H1 (cell line): ENCODE measurements around the gene NHLH1. TPM values are rescaled to one million over a fixed set of nuclear protein-coding genes. Genes with fewer than 3 reads are reported as not detected.

Experiments
- CTCF ChIA-PET: fragments of 300-600 bp; sonication (Branson Sonifier 250); formaldehyde crosslinking; loops from one replicate; lab custom pipeline; 2021; ENCODE audit not compliant: partially characterized antibody; lab: Charles Lee
- POLR2A ChIA-PET: fragments of 300-600 bp; sonication (Branson Sonifier 250); formaldehyde crosslinking; loops from one replicate; lab custom pipeline; 2021; ENCODE audit warnings: inconsistent platforms; ENCODE audit not compliant: partially characterized antibody; lab: Charles Lee
- DNase-seq, 2 experiments: peaks; one replicate each; pipeline versions ENCODE4 v3.0.0 to v3.0.0-alpha.2; 2010 to 2022; ENCODE audit warnings: low spot score in 2 of 2, low read depth in 1 of 2, mixed read lengths in 1 of 2
- FAIRE-seq: peaks from 2 replicates; lab custom pipeline; 2011; peaks lifted over from hg19 to GRCh38; lab: Jason Lieb, UNC
- H2AFZ ChIP-seq: 2 replicates; pipeline ENCODE4 v1.8.1; 2012; ENCODE audit warnings: low read length, inconsistent platforms
- H2AK5ac ChIP-seq: 2 replicates; pipeline ENCODE4 v1.6.1; 2013; ENCODE audit warnings: low read depth, low read length
- H2BK120ac ChIP-seq: replicated peaks from 2 replicates; pipeline ENCODE3; 2013; ENCODE audit warnings: low read depth, low read length, inconsistent platforms
- H2BK12ac ChIP-seq: 2 replicates; pipeline ENCODE4 v1.6.1; 2013; ENCODE audit warnings: low read depth, low read length
- H2BK15ac ChIP-seq: 2 replicates; pipeline ENCODE4 v1.6.1; 2013; ENCODE audit warnings: low read length
- H2BK20ac ChIP-seq: 2 replicates; pipeline ENCODE4 v1.6.1; 2013; ENCODE audit warnings: low read length
- H2BK5ac ChIP-seq: 2 replicates; pipeline ENCODE4 v1.6.1; 2013; ENCODE audit warnings: low read depth, low read length
- H3K14ac ChIP-seq: 2 replicates; pipeline ENCODE4 v1.6.1; 2013; ENCODE audit warnings: inconsistent platforms; ENCODE audit not compliant: insufficient read length
- H3K18ac ChIP-seq: 2 replicates; pipeline ENCODE4 v1.6.1; 2013; ENCODE audit warnings: low read length; ENCODE audit errors: extremely low read depth
- H3K23ac ChIP-seq: 2 replicates; pipeline ENCODE4 v1.6.1; 2013; ENCODE audit warnings: inconsistent platforms; ENCODE audit not compliant: insufficient read length
- H3K23me2 ChIP-seq: 2 replicates; pipeline ENCODE4 v1.6.1; 2013; ENCODE audit warnings: low read depth, low read length
- H3K27ac ChIP-seq: 2 replicates; pipeline ENCODE4 v1.6.1; 2011; ENCODE audit warnings: low read depth, low read length, inconsistent platforms
- H3K27me3 ChIP-seq, 4 experiments: replicated peaks in 1 of 4; 1 replicate in 1 of 4; 2 replicates in 3 of 4; pipeline versions ENCODE4 v1.6.1 to v1.8.1; 2011 to 2013; ENCODE audit warnings: low read length in 3 of 4, mild to moderate bottlenecking in 3 of 4, inconsistent platforms in 2 of 4, mixed read lengths in 2 of 4, moderate library complexity in 1 of 4; ENCODE audit not compliant: control insufficient read depth in 3 of 4, insufficient read depth in 3 of 4; ENCODE audit errors: extremely low read depth in 1 of 4
- H3K36me3 ChIP-seq, 4 experiments: 2 replicates each; pipeline versions ENCODE4 v1.6.1 to v1.8.1; 2011 to 2013; ENCODE audit warnings: mild to moderate bottlenecking in 4 of 4, low read length in 3 of 4, moderate library complexity in 2 of 4, control low read depth in 1 of 4, inconsistent platforms in 1 of 4; ENCODE audit not compliant: insufficient read depth in 4 of 4, control insufficient read depth in 2 of 4
- H3K4ac ChIP-seq: replicated peaks from 2 replicates; pipeline ENCODE3; 2013; ENCODE audit warnings: low read length, low read depth, mixed read lengths, inconsistent platforms; ENCODE audit not compliant: insufficient read length
- H3K4me1 ChIP-seq, 4 experiments: replicated peaks in 1 of 4; 1 replicate in 1 of 4; 2 replicates in 3 of 4; pipeline versions ENCODE4 v1.6.1 to v1.8.1; 2011 to 2013; ENCODE audit warnings: low read length in 3 of 4, inconsistent platforms in 2 of 4, mixed read lengths in 1 of 4; ENCODE audit not compliant: insufficient read depth in 4 of 4, control insufficient read depth in 3 of 4
- H3K4me2 ChIP-seq, 2 experiments: 2 replicates each; pipeline versions ENCODE4 v1.6.1 to v1.8.1; 2011 to 2013; ENCODE audit warnings: low read depth in 2 of 2, low read length in 2 of 2, control low read depth in 1 of 2, inconsistent platforms in 1 of 2, mild to moderate bottlenecking in 1 of 2; ENCODE audit not compliant: insufficient read depth in 1 of 2
- H3K4me3 ChIP-seq, 4 experiments: fragments of 200-600, 300-600 bp in 1 of 4; sonication (generic), shearing (Covaris generic), sonication (Bioruptor Twin) in 1 of 4; 2 replicates each; pipeline versions ENCODE4 v1.5.1 to v1.8.1; 2011 to 2016; ENCODE audit warnings: low read length in 4 of 4, low read depth in 3 of 4, control low read depth in 2 of 4, inconsistent platforms in 2 of 4, mild to moderate bottlenecking in 2 of 4, mixed read lengths in 1 of 4, moderate library complexity in 1 of 4; ENCODE audit not compliant: insufficient read depth in 2 of 4; ENCODE audit errors: extremely low read depth in 1 of 4
- H3K56ac ChIP-seq: replicated peaks from 2 replicates; pipeline ENCODE3; 2013; ENCODE audit warnings: low read depth, mild to moderate bottlenecking, mixed read lengths, low read length, inconsistent platforms; ENCODE audit not compliant: insufficient read length
- H3K79me1 ChIP-seq: 2 replicates; pipeline ENCODE4 v1.6.1; 2013; ENCODE audit warnings: low read depth, low read length, control low read depth
- H3K79me2 ChIP-seq, 2 experiments: 2 replicates each; pipeline versions ENCODE4 v1.6.1 to v1.8.1; 2012 to 2013; ENCODE audit warnings: low read length in 2 of 2, mild to moderate bottlenecking in 2 of 2, inconsistent platforms in 1 of 2; ENCODE audit not compliant: insufficient read depth in 2 of 2, control insufficient read depth in 1 of 2
- H3K9ac ChIP-seq, 4 experiments: replicated peaks in 1 of 4; 1 replicate in 1 of 4; 2 replicates in 3 of 4; pipeline versions ENCODE4 v1.6.1 to v1.8.1; 2011 to 2013; ENCODE audit warnings: low read depth in 3 of 4, low read length in 3 of 4, control low read depth in 2 of 4, mild to moderate bottlenecking in 2 of 4, moderate library complexity in 2 of 4, inconsistent platforms in 1 of 4; ENCODE audit errors: extremely low read depth in 1 of 4
- H3K9me3 ChIP-seq, 2 experiments: 2 replicates each; pipeline versions ENCODE4 v1.6.1 to v1.8.1; 2012 to 2013; ENCODE audit warnings: mild to moderate bottlenecking in 2 of 2, moderate library complexity in 2 of 2, control low read depth in 1 of 2, inconsistent platforms in 1 of 2, low read depth in 1 of 2, low read length in 1 of 2, mixed read lengths in 1 of 2; ENCODE audit not compliant: insufficient read depth in 2 of 2
- H4K20me1 ChIP-seq, 2 experiments: replicated peaks in 1 of 2; 2 replicates each; pipeline versions ENCODE3 to v1.8.1; 2011 to 2013; ENCODE audit warnings: inconsistent platforms in 2 of 2, low read length in 2 of 2, mild to moderate bottlenecking in 1 of 2; ENCODE audit not compliant: insufficient read depth in 2 of 2, control insufficient read depth in 1 of 2
- H4K5ac ChIP-seq: 2 replicates; pipeline ENCODE4 v1.6.1; 2013; ENCODE audit warnings: low read length, low read depth, mixed read lengths, inconsistent platforms; ENCODE audit not compliant: insufficient read length
- H4K8ac ChIP-seq: 2 replicates; pipeline ENCODE4 v1.8.0; 2013; ENCODE audit warnings: mild to moderate bottlenecking, moderate library complexity, low read length, inconsistent platforms; ENCODE audit not compliant: insufficient read depth; ENCODE audit errors: extremely low read depth
- H4K91ac ChIP-seq: replicated peaks from 2 replicates; pipeline ENCODE3; 2013; ENCODE audit warnings: low read length, mixed read lengths, inconsistent platforms; ENCODE audit not compliant: insufficient read length
- BCL11A ChIP-seq, 2 experiments: IDR thresholded peaks; one replicate each; pipeline ENCODE4 v1.6.1; 2011; ENCODE audit warnings: low read depth in 2 of 2, low read length in 2 of 2, mild to moderate bottlenecking in 2 of 2
- EP300 ChIP-seq, 2 experiments: IDR thresholded peaks; 1 replicate in 1 of 2; 2 replicates in 1 of 2; pipeline ENCODE4 v1.6.1; 2011 to 2012; ENCODE audit warnings: low read depth in 2 of 2, low read length in 2 of 2, mild to moderate bottlenecking in 2 of 2, borderline replicate concordance in 1 of 2, inconsistent platforms in 1 of 2, moderate library complexity in 1 of 2
- FOSL1 ChIP-seq: IDR thresholded peaks from 2 replicates; pipeline ENCODE4 v1.6.1; 2011; ENCODE audit warnings: mild to moderate bottlenecking, low read depth, low read length, moderate library complexity; ENCODE audit not compliant: insufficient read depth
- JUND ChIP-seq: IDR thresholded peaks from 2 replicates; pipeline ENCODE4 v1.6.1; 2011; ENCODE audit warnings: mild to moderate bottlenecking, improper control_type of control experiment, low read length
- KDM5A ChIP-seq: fragments of 200-600 bp; IDR thresholded peaks from 2 replicates; pipeline ENCODE4 v1.7.1; 2012; ENCODE audit warnings: mild to moderate bottlenecking, low read length, inconsistent platforms, mixed read lengths
- RNF2 ChIP-seq: fragments of 200-900, 300-1000 bp; sonication (generic); IDR thresholded peaks from 2 replicates; pipeline ENCODE4 v1.7.1; 2016; ENCODE audit warnings: borderline replicate concordance, low read depth, mild to moderate bottlenecking, antibody characterized with exemption, low read length; ENCODE audit not compliant: poor library complexity, severe bottlenecking; ENCODE audit errors: missing control alignments
- SP4 ChIP-seq: IDR thresholded peaks from 2 replicates; pipeline ENCODE4 v1.6.1; 2012; ENCODE audit warnings: low read length, inconsistent platforms
- WGBS, 2 experiments: shearing (Covaris generic) in 1 of 2; methylation state at CpG; one replicate each; pipeline versions ENCODE4 v1.1.6 to v1.1.7; 2013 to 2015; ENCODE audit warnings: low lambda C conversion rate in 2 of 2, mixed read lengths in 2 of 2, inconsistent platforms in 1 of 2, low coverage in 1 of 2, missing lambda C conversion rate in 1 of 2; ENCODE audit not compliant: insufficient replicate concordance in 2 of 2, insufficient coverage in 1 of 2, insufficient read length in 1 of 2; ENCODE audit errors: extremely low coverage in 1 of 2, missing lambda C conversion rate in 1 of 2; 5-methylcytosine and 5-hydroxymethylcytosine counted together
- polyA plus RNA-seq, 7 experiments: library from polyadenylated mRNA; depleted of rRNA in 3 of 7; stranded (reverse) in 5 of 7; unstranded in 2 of 7; fragments of >200 nt in 5 of 7; fragments of 200-250 nt in 2 of 7; gene quantifications; 1 replicate in 5 of 7; 2 replicates in 1 of 7; 4 replicates in 1 of 7; pipeline versions ENCODE4 v1.2.1 to v1.2.3, GENCODE V29; 2011 to 2013; ENCODE audit warnings: missing spikeins in 2 of 7, mixed read lengths in 2 of 7
- total RNA-seq: library from RNA; stranded (reverse); fragmentation: NEBNext Ultra II Directional; extraction: Animal tissue kit (Norgen Biotek cat#: 25700); gene quantifications from 2 replicates; pipeline ENCODE4 v1.2.1, GENCODE V29; 2021

Gene NHLH1
- total and polyA plus RNA-seq, 2 of the 8 experiments (the other 6 are each of a cell fraction or from before 2014, with no cell fraction given): 0.39 to 0.91 TPM

GRCh38 chr1:160367934-160368923, 1.4 kb downstream of the NHLH1 start:
- Histone ChIP-seq H2BK15ac (no peak overlapping the region), H3K9me3 (no peaks in the 10 kb centered on the region), H3K27me3 (no peaks in the 10 kb centered on the region), H2AFZ (no peak overlapping the region), H2BK120ac (no peak overlapping the region), H2AK5ac (no peak overlapping the region; the same call in 1 of the 2 replicates), H3K23me2 (no peaks in the 10 kb centered on the region), H3K14ac (no peak overlapping the region), H3K18ac (0 out of 2 replicates have a peak overlapping the region, but pooled peaks have one; percentile 0), H3K79me1 (no peaks in the 10 kb centered on the region), H4K91ac (no peak overlapping the region), H3K23ac (no peak overlapping the region), H3K4me2 (no peak overlapping the region), H2BK12ac (no peak overlapping the region), H3K56ac (no peak overlapping the region), H3K4me1 (peaks cover 0 to 3% (median 0%) of the 10 kb centered on the region in 4 experiments; a peak in 1 of 7 replicates), H3K36me3 (no peaks in the 10 kb centered on the region), H3K4ac (no peak overlapping the region), H3K4me3 (no peak overlapping the region), H2BK20ac (0 out of 2 replicates have a peak overlapping the region, but pooled peaks have one; percentile 37), H3K9ac (no peak overlapping the region), H3K27ac (no peak overlapping the region; the same call in 1 of the 2 replicates), H4K8ac (no peak overlapping the region; the same call in 1 of the 2 replicates), H4K20me1 (no peaks in the 10 kb centered on the region), H4K5ac (no peak overlapping the region), H2BK5ac (no peak overlapping the region), H3K79me2 (no peaks in the 10 kb centered on the region)
- FAIRE-seq (no peak), DNase-seq (no peak)
- 95% methylated on average over 4 of the region's 4 CpGs; no CpG with 5 or more reads in 1 of the 2 experiments for WGBS, 2 experiments
- POLR2A ChIA-PET: interaction anchor here (0.7 to 9.5 kb wide), 4 partner anchors 11 to 49 kb away, joined by 3 to 95 read pairs (median 3); no protein-coding TSS in a partner anchor
- CTCF ChIA-PET: interaction anchor here (0.6 to 26.0 kb wide), 6 partner anchors 9 to 704 kb away, joined by 3 to 683 read pairs (median 4); no protein-coding TSS in a partner anchor
- no peak for TF ChIP-seq JUND
- TF ChIP-seq FOSL1: no peak
- TF ChIP-seq SP4: no peak
- TF ChIP-seq KDM5A: no peak
- TF ChIP-seq RNF2: no peak
- no peak for TF ChIP-seq EP300 (IDR thresholded peaks at IDR 0.05; ENCODE audit: borderline replicate concordance in 1 of 2, low read depth in 2 of 2, low read length in 2 of 2)
- TF ChIP-seq BCL11A (IDR thresholded peaks at IDR 0.05; ENCODE audit: low read depth in 2 of 2, low read length in 2 of 2): no peak
